HG03103 (cell line): ENCODE measurements around the gene DUSP9.

Source experiments
- ATAC-seq: cut with Tn5 transposase; IDR thresholded peaks from one replicate; pipeline ENCODE4 v1.9.1; 2021; ENCODE audit warnings: low read depth; ENCODE audit not compliant: unreplicated experiment

Gene DUSP9

GRCh38 chrX:153635788-153636668 lies 11.0 kb upstream of the DUSP9 start:
- no peak for ATAC-seq

GRCh38 chrX:153636716-153637115 lies 10.3 kb upstream of the DUSP9 start:
- no peak for ATAC-seq

DNA sequence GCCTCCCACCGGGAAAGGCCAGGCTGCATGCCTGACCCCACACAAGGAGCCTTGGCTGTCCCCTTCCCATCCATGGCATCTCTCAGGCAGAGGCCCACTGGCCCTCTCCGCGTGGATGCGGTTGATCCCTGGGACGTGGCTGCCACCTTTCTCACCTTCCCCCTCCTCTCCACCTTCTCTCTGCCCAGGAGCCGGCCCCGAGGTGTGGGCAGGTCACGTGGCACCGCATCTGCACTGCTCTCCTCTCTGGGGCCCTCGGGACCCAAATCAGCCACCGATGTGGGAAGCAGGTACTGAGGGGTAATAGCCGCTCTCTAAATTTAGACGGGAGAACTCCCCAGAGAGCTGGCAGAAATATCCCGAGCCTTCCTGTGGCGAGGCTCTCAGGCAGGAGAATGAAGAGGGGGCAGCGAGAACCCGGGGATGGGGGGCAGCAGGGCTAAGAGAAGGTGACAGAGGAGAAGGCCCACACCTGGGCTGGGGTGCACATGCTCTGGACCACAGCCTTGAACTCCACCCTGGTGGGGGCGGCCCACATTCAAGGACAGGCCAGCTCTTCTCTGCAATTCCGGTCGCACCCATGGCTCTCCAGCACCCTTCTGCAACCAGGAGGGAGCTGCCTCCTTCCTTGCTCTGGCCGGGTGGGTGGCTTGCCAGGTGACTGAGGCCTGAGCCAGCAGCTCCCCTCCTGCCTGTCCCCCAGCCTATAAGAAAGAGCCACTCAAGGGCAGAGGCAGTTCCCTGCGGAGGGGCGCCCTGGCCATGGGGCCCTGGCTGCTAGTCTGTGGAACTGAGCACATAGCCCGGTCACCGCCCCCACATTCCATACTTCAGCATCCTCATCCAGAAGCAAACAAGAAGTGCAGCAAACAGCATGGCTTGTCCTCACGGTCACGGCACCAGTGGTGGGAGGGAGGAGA lies 9.6 kb upstream of the DUSP9 start:
- ATAC-seq: no peak

DNA sequence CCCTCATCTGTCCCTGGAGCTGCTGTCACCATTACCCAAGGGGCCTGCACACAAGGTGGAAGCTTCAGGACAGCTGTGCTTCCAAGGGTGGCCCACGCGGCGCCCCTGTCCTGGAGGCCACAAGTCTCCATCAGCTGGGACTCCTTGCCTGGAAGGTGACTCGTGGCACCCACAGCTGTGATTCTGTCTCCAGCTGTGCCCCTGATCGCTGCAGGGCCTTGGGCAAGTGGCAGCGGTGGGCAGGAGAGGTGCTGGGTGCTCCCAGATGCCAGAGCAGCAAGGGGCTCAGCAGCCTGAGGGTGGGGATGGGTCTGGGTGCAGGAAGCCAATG lies 9.0 kb upstream of the DUSP9 start:
- ATAC-seq: no peak

- no peak for ATAC-seq
These were observed 8.4 kb upstream of the DUSP9 start for GRCh38 chrX:153638436-153639176.

- no peak for ATAC-seq
These were observed 7.6 kb upstream of the DUSP9 start for GRCh38 chrX:153639177-153640044.

- no peak for ATAC-seq
These were observed 6.8 kb upstream of the DUSP9 start for GRCh38 chrX:153640045-153640686.

DNA sequence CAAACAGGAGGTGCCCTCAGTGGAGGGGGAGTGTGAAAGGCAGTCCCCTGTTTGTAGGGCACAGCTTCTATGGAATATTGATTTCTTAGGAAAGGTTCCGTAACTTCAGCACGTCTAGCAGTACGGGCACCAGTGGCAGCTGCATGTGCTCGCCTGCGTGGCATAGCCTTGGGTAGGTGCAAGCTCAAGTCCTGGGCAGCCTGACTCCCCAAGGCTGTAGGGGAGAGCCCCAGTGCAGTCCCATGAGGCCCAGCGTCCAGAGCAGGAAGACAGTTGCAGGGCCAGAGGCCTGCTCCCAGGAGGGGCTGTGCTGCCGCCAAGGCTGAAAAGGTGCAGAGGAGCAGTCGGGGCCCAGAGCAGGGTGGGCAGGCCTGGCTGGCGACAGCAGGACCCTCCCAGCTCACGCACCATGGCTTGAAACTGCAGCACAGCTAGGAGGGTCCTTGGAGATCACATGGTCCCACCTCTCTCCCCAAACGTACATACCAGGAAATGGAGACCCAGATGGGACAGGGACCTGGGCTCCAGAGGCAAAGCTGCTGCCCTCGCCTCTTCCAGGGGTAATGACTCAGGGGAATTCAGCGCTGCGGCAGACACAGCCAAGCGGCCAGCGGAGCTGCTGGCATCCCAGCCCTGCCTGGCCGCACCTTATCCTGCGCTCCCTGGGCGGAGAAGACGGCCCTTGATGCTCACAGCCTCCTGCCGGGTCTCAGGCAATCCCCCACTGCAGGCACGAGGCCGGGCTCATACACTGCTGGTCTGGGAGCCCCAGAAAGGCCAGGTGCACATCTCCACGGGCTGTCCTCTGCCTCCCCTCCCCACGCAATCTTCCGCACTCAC lies 6.0 kb upstream of the DUSP9 start:
- no peak for ATAC-seq

DNA sequence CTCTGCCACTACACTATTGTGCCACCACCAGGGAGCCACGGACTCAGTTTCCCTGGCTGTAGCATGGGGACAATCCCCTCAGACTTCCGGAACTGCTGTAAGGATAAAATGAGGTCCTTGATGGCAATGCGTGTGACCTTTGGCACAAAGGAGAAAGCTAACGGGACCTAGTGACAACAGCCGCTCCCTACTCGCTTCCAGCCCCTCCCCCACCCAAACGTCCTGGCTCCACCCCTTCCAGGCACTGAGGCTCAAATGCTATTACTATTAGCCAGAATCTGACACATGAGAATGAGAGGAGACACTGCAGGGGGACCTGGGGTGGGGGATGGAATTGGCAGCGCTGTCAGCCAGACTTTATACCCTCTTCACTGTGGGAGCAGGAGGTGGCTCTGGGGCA lies 5.4 kb upstream of the DUSP9 start:
- ATAC-seq: no peak

- no peak for ATAC-seq
These were observed 4.8 kb upstream of the DUSP9 start for GRCh38 chrX:153642051-153642654.

- no peak for ATAC-seq
These were observed 4.2 kb upstream of the DUSP9 start for GRCh38 chrX:153642655-153643430.

- no peak for ATAC-seq
These were observed 3.3 kb upstream of the DUSP9 start for GRCh38 chrX:153643431-153644351.

GRCh38 chrX:153644356-153645125 lies 2.5 kb upstream of the DUSP9 start:
- no peak for ATAC-seq

- ATAC-seq: no peak
These were observed 1.9 kb upstream of the DUSP9 start for GRCh38 chrX:153645151-153645550.

- ATAC-seq: no peak
These were observed 998 bp upstream of the DUSP9 start for GRCh38 chrX:153645921-153646488.
